Urinary bladder (tissue), 4 donors: ENCODE measurements around the gene CFAP210. TPM values are rescaled to one million over a fixed set of nuclear protein-coding genes. Genes with fewer than 3 reads are reported as not detected.

Source experiments
- DNase-seq: peaks from one replicate; pipeline ENCODE4 v3.0.0-alpha.2; 2015; ENCODE audit errors: extremely low spot score
- H3K27ac ChIP-seq: one replicate; pipeline ENCODE4 v1.5.1; 2013; ENCODE audit warnings: low read depth, mild to moderate bottlenecking, moderate library complexity
- H3K36me3 ChIP-seq: one replicate; pipeline ENCODE4 v1.6.1; 2013; ENCODE audit warnings: mild to moderate bottlenecking, moderate library complexity; ENCODE audit not compliant: insufficient read depth
- H3K4me1 ChIP-seq: one replicate; pipeline ENCODE4 v1.6.1; 2013; ENCODE audit warnings: mild to moderate bottlenecking, moderate library complexity; ENCODE audit not compliant: insufficient read depth
- H3K4me3 ChIP-seq: one replicate; pipeline ENCODE4 v1.5.1; 2013; ENCODE audit warnings: low read depth, low read length
- WGBS: extraction: QIAGEN DNeasy Blood & Tissue Kit; methylation state at CpG from one replicate; pipeline ENCODE4 v1.1.7; 2013; 5-methylcytosine and 5-hydroxymethylcytosine counted together
- polyA plus RNA-seq: library from polyadenylated mRNA; stranded (reverse); fragments of 200-250 nt; gene quantifications from one replicate; pipeline ENCODE4 v1.2.3, GENCODE V29; 2013
- total RNA-seq: library from RNA; depleted of rRNA; stranded (reverse); fragments of >200 nt; gene quantifications from one replicate; pipeline ENCODE4 v1.2.3, GENCODE V29; 2014
- donor health status: healthy with polysubstance abuse.
- donor health status: healthy.

CFAP210 gene
- total RNA-seq (not detected), polyA plus RNA-seq (0.05 TPM)

- peak within 1 kb of the TSS; percentile 91 for H3K27ac ChIP-seq
- H3K36me3 ChIP-seq: no peaks in the 10 kb centered on the region
- under 1% methylated on average over 63 of the region's 63 CpGs for WGBS
- H3K4me3 ChIP-seq: peak within 1 kb of the TSS; percentile 75
- peak; percentile 93 for DNase-seq
- no peaks in the 10 kb centered on the region for H3K4me1 ChIP-seq
Measured at GRCh38 chr2:169694113-169694893, at the start of gene CFAP210, which contains the start of gene PHOSPHO2. CFAP210 (minus strand) TSS chr2:169694405; CDS start chr2:169694327, 78 bp downstream. PHOSPHO2 (plus strand) TSS chr2:169694469; CDS start chr2:169700972, 6,503 bp downstream.

- H3K4me3 ChIP-seq: no peak overlapping the region
- DNase-seq: no peak
- H3K27ac ChIP-seq: no peak overlapping the region
- WGBS: 44% methylated on average over 4 of the region's 4 CpGs
- no peaks in the 10 kb centered on the region for H3K36me3 ChIP-seq
- no peaks in the 10 kb centered on the region for H3K4me1 ChIP-seq
Measured at GRCh38 chr2:169743549-169743948, 49.3 kb upstream of the CFAP210 start.

- Histone ChIP-seq H3K36me3 (no peaks in the 10 kb centered on the region), H3K4me1 (no peaks in the 10 kb centered on the region), H3K4me3 (no peak overlapping the region), H3K27ac (no peak overlapping the region)
- no peak for DNase-seq
- 89% methylated on average over 1 of the region's 1 CpG for WGBS
Measured at GRCh38 chr2:169739351-169739750, 45.1 kb upstream of the CFAP210 start.

- WGBS: 70% methylated on average over 4 of the region's 5 CpGs
- no peak overlapping the region for H3K27ac ChIP-seq
Measured at GRCh38 chr2:169738566-169739229, 44.5 kb upstream of the CFAP210 start.

GRCh38 chr2:169736902-169737301, 42.7 kb upstream of the CFAP210 start:
- Histone ChIP-seq H3K27ac (no peak overlapping the region), H3K4me3 (no peak overlapping the region), H3K4me1 (no peaks in the 10 kb centered on the region), H3K36me3 (no peaks in the 10 kb centered on the region)
- no peak for DNase-seq
- 65% methylated on average over 5 of the region's 5 CpGs for WGBS

More at GRCh38 chr2:169738566-169739229, 44.5 kb upstream of the CFAP210 start:
- no peak for DNase-seq
- H3K4me3 ChIP-seq: no peak overlapping the region
- no peaks in the 10 kb centered on the region for H3K36me3 ChIP-seq
- H3K4me1 ChIP-seq: no peaks in the 10 kb centered on the region

- Histone ChIP-seq H3K27ac (no peak overlapping the region), H3K36me3 (no peaks in the 10 kb centered on the region), H3K4me1 (no peaks in the 10 kb centered on the region), H3K4me3 (no peak overlapping the region)
- WGBS: 80% methylated on average over 4 of the region's 4 CpGs
- no peak for DNase-seq
Measured at GRCh38 chr2:169735623-169736022, 41.4 kb upstream of the CFAP210 start.

- H3K4me3 ChIP-seq: peak overlapping the region; percentile 93
- H3K4me1 ChIP-seq: no peaks in the 10 kb centered on the region
- WGBS: 2% methylated on average over 69 of the region's 69 CpGs
- H3K36me3 ChIP-seq: no peaks in the 10 kb centered on the region
- DNase-seq: peak; percentile 10
- H3K27ac ChIP-seq: no peak overlapping the region
Measured at GRCh38 chr2:169734169-169734847, 40.1 kb upstream of the CFAP210 start.

GRCh38 chr2:169732583-169733358, 38.6 kb upstream of the CFAP210 start:
- peak overlapping the region; percentile 93 for H3K4me3 ChIP-seq
- 49% methylated on average over 13 of the region's 13 CpGs for WGBS
- no peaks in the 10 kb centered on the region for H3K36me3 ChIP-seq
- H3K4me1 ChIP-seq: no peaks in the 10 kb centered on the region
- no peak for DNase-seq
- H3K27ac ChIP-seq: no peak overlapping the region

GRCh38 chr2:169732075-169732474, 37.9 kb upstream of the CFAP210 start:
- 54% methylated on average over 5 of the region's 5 CpGs for whole genome bisulfite sequencing
- DNase-seq: no peak
- Histone ChIP-seq H3K4me1 (no peaks in the 10 kb centered on the region), H3K27ac (no peak overlapping the region), H3K36me3 (no peaks in the 10 kb centered on the region), H3K4me3 (no peak overlapping the region)

GRCh38 chr2:169729274-169729605, 35.0 kb upstream of the CFAP210 start:
- Histone ChIP-seq H3K36me3 (no peaks in the 10 kb centered on the region), H3K4me1 (no peaks in the 10 kb centered on the region), H3K27ac (no peak overlapping the region), H3K4me3 (no peak overlapping the region)
- WGBS: 95% methylated on average over 1 of the region's 1 CpG
- DNase-seq: no peak

GRCh38 chr2:169727065-169727464, 32.9 kb upstream of the CFAP210 start:
- WGBS: 85% methylated on average over 5 of the region's 5 CpGs
- no peak for DNase-seq
- no peaks in the 10 kb centered on the region for H3K36me3 ChIP-seq

GRCh38 chr2:169721016-169721415, 26.8 kb upstream of the CFAP210 start:
- 51% methylated on average over 3 of the region's 3 CpGs for WGBS
- DNase-seq: no peak
- Histone ChIP-seq H3K4me1 (no peaks in the 10 kb centered on the region), H3K4me3 (no peak overlapping the region), H3K36me3 (no peaks in the 10 kb centered on the region), H3K27ac (no peak overlapping the region)

More at GRCh38 chr2:169727065-169727464, 32.9 kb upstream of the CFAP210 start:
- H3K4me1 ChIP-seq: no peaks in the 10 kb centered on the region
- H3K4me3 ChIP-seq: no peak overlapping the region
- no peak overlapping the region for H3K27ac ChIP-seq

- Histone ChIP-seq H3K27ac (no peak overlapping the region), H3K4me3 (no peak overlapping the region), H3K36me3 (no peaks in the 10 kb centered on the region), H3K4me1 (no peaks in the 10 kb centered on the region)
- no peak for DNase-seq
- WGBS: 89% methylated on average over 2 of the region's 2 CpGs
Measured at GRCh38 chr2:169718930-169719504, 24.8 kb upstream of the CFAP210 start.
